ENCODE results near the gene SH2D6. TPM values are rescaled to one million over a fixed set of nuclear protein-coding genes. Genes with fewer than 3 reads are reported as not detected.

SH2D6 gene
- polyA plus RNA-seq, 1 donor from 2014 or later: not detected

GRCh38 chr2:85462322-85462721 lies 43.8 kb downstream of the SH2D6 start:
- H2AFZ ChIP-seq (ENCODE audit: low read depth, low read length): no peak overlapping the region
- H3K27me3 ChIP-seq (ENCODE audit: insufficient read depth, low read depth, low read length): no peaks in the 10 kb centered on the region
- H3K27ac ChIP-seq (ENCODE audit: low read length): no peak overlapping the region
- no peak overlapping the region for H3K4me2 ChIP-seq (ENCODE audit: low read length)
- H4K20me1 ChIP-seq (ENCODE audit: insufficient read depth): no peaks in the 10 kb centered on the region
- H3K9me2 ChIP-seq (ENCODE audit: insufficient read depth, low read length): no peaks in the 10 kb centered on the region
- no peaks in the 10 kb centered on the region for H3K36me3 ChIP-seq (ENCODE audit: insufficient read depth, low read length)
- TF ChIP-seq EZH2 (IDR thresholded peaks at IDR 0.05; ENCODE audit: borderline replicate concordance, insufficient read depth, low read length, poor library complexity, severe bottlenecking) (no peak), RAD21 (conservative IDR thresholded peaks at IDR 0.05) (no peak)
- no peaks in the 10 kb centered on the region for H3F3A ChIP-seq (ENCODE audit: insufficient read depth, low read length, poor library complexity, severe bottlenecking)
- H3K79me2 ChIP-seq (replicated peaks; ENCODE audit: insufficient read depth, low read length): no peaks in the 10 kb centered on the region
- H3K9me3 ChIP-seq (ENCODE audit: low read length): no peaks in the 10 kb centered on the region
- no peak overlapping the region for H3K4me3 ChIP-seq (ENCODE audit: low read length)
- H3K9ac ChIP-seq (ENCODE audit: low read length): no peak overlapping the region

GRCh38 chr2:85468096-85468703 lies 49.7 kb downstream of the SH2D6 start:
- Histone ChIP-seq H3K9me3 (ENCODE audit: low read length) (no peaks in the 10 kb centered on the region), H3K4me3 (ENCODE audit: low read length) (no peak overlapping the region), H3K36me3 (ENCODE audit: insufficient read depth, low read length) (no peaks in the 10 kb centered on the region), H3K4me2 (ENCODE audit: low read length) (no peak overlapping the region), H4K20me1 (ENCODE audit: insufficient read depth) (no peaks in the 10 kb centered on the region), H3F3A (ENCODE audit: insufficient read depth, low read length, poor library complexity, severe bottlenecking) (no peaks in the 10 kb centered on the region), H3K79me2 (replicated peaks; ENCODE audit: insufficient read depth, low read length) (no peaks in the 10 kb centered on the region), H3K27me3 (ENCODE audit: insufficient read depth, low read depth, low read length) (no peaks in the 10 kb centered on the region), H3K9ac (ENCODE audit: low read length) (no peak overlapping the region), H2AFZ (ENCODE audit: low read depth, low read length) (no peak overlapping the region), H3K9me2 (ENCODE audit: insufficient read depth, low read length) (no peaks in the 10 kb centered on the region), H3K27ac (ENCODE audit: low read length) (no peak overlapping the region)
- no peak for TF ChIP-seq REST (IDR thresholded peaks at IDR 0.05; ENCODE audit: borderline replicate concordance)
- no peak for TF ChIP-seq RAD21 (conservative IDR thresholded peaks at IDR 0.05)
- TF ChIP-seq POLR2AphosphoS5 (IDR thresholded peaks at IDR 0.05): no peak
- no peak for TF ChIP-seq EZH2 (IDR thresholded peaks at IDR 0.05; ENCODE audit: borderline replicate concordance, insufficient read depth, low read length, poor library complexity, severe bottlenecking)
- TF ChIP-seq EP300 (conservative IDR thresholded peaks at IDR 0.05; ENCODE audit: poor library complexity, severe bottlenecking): no peak
- no peak for TF ChIP-seq TAF1 (IDR thresholded peaks at IDR 0.05; ENCODE audit: low read depth)
- no peak for TF ChIP-seq CTCF (IDR thresholded peaks at IDR 0.05; ENCODE audit: poor library complexity, severe bottlenecking)
- TF ChIP-seq MXI1 (conservative IDR thresholded peaks at IDR 0.05; ENCODE audit: poor library complexity, severe bottlenecking): no peak
- no peak for TF ChIP-seq SMC3 (conservative IDR thresholded peaks at IDR 0.05; ENCODE audit: poor library complexity)
